Caco-2 (cell line): Measurements from ENCODE around the gene GMPPB. TPM values are rescaled to one million over a fixed set of nuclear protein-coding genes. Genes with fewer than 3 reads are reported as not detected.

Experiments used
- BruUV-seq: library from RNA; stranded (reverse); fragments of 400-500 nt; replicated peaks from 2 replicates; lab custom pipeline; 2021; lab: Mats Ljungman, UMichigan
- CTCF ChIA-PET: fragments of 300-600 bp; sonication (Branson Sonifier 250); formaldehyde crosslinking; loops from one replicate; lab custom pipeline; 2022; ENCODE audit warnings: antibody characterized with exemption; lab: Charles Lee
- POLR2A ChIA-PET: fragments of 300-600 bp; sonication (Branson Sonifier 250); formaldehyde crosslinking; loops from one replicate; lab custom pipeline; 2022; ENCODE audit warnings: antibody characterized with exemption; lab: Charles Lee
- DNase-seq, 2 experiments: peaks; one replicate each; pipeline versions ENCODE4 v3.0.0 to v3.0.0-alpha.2; 2020 to 2022
- H3K27me3 ChIP-seq: replicated peaks from 2 replicates; pipeline ENCODE4 v1.6.0; 2011; ENCODE audit warnings: low read length; ENCODE audit not compliant: control insufficient read depth, insufficient read depth
- H3K36me3 ChIP-seq: 2 replicates; pipeline ENCODE4 v1.5.1; 2011; ENCODE audit warnings: low read length; ENCODE audit not compliant: control insufficient read depth, insufficient read depth
- H3K4me1 ChIP-seq: fragments of 250-450 bp; sonication (Bioruptor Pico); 2 replicates; pipeline ENCODE4 v1.5.1; 2020; ENCODE audit warnings: mild to moderate bottlenecking
- H3K4me3 ChIP-seq: 2 replicates; pipeline ENCODE4 v1.5.1; 2011; ENCODE audit warnings: low read depth, mild to moderate bottlenecking, control low read depth, low read length
- H3K9me3 ChIP-seq: fragments of 250-450 bp; sonication (Bioruptor Pico); 2 replicates; pipeline ENCODE4 v1.5.1; 2020; ENCODE audit warnings: mild to moderate bottlenecking, moderate library complexity
- H3K27ac Mint-ChIP-seq: one replicate; pipeline ENCODE4 v1.8.0; 2022; ENCODE audit warnings: mixed read lengths; ENCODE audit not compliant: unreplicated experiment
- H3K27me3 Mint-ChIP-seq: one replicate; pipeline ENCODE4 v1.8.0; 2022; ENCODE audit warnings: mixed read lengths; ENCODE audit not compliant: insufficient read depth, unreplicated experiment
- H3K36me3 Mint-ChIP-seq: one replicate; pipeline ENCODE4 v1.8.0; 2022; ENCODE audit warnings: mild to moderate bottlenecking, mixed read lengths; ENCODE audit not compliant: insufficient read depth, unreplicated experiment
- H3K4me1 Mint-ChIP-seq: one replicate; pipeline ENCODE4 v1.8.0; 2022; ENCODE audit warnings: low read depth, mixed read lengths; ENCODE audit not compliant: unreplicated experiment
- H3K4me3 Mint-ChIP-seq: one replicate; pipeline ENCODE4 v1.8.0; 2022; ENCODE audit warnings: mild to moderate bottlenecking, moderate library complexity, mixed read lengths; ENCODE audit not compliant: unreplicated experiment
- H3K9me3 Mint-ChIP-seq: one replicate; pipeline ENCODE4 v1.8.0; 2022; ENCODE audit warnings: mixed read lengths; ENCODE audit not compliant: unreplicated experiment
- CTCF ChIP-seq, 2 experiments: fragments of 200-600 bp in 1 of 2; IDR thresholded peaks; 1 replicate in 1 of 2; 2 replicates in 1 of 2; pipeline versions ENCODE4 v1.5.1 to v1.8.0; 2011 to 2022; ENCODE audit warnings: antibody characterized with exemption in 1 of 2, control low read depth in 1 of 2, inconsistent platforms in 1 of 2, low read depth in 1 of 2, low read length in 1 of 2, mild to moderate bottlenecking in 1 of 2, moderate library complexity in 1 of 2; ENCODE audit not compliant: insufficient read depth in 1 of 2, severe bottlenecking in 1 of 2, unreplicated experiment in 1 of 2
- intact Hi-C: fragments of 100-400 bp; cut with micrococcal nuclease; formaldehyde crosslinking; loops from one replicate; pipeline ENCODE4 v1.10.0; 2022; ENCODE audit not compliant: unreplicated experiment
- total RNA-seq: library from RNA; stranded (reverse); gene quantifications from 2 replicates; pipeline ENCODE4 v1.2.3, GENCODE V29; 2022

GMPPB gene
- total RNA-seq, 1 experiment from 2014 or later, result 26.5 TPM

GRCh38 chr3:49769926-49770325 is 46.2 kb upstream of the GMPPB start:
- Mint-ChIP-seq H3K4me3 (no peak overlapping the region), H3K27ac (no peak overlapping the region), H3K4me1 (no peaks in the 10 kb centered on the region), H3K27me3 (no peaks in the 10 kb centered on the region), H3K9me3 (no peaks in the 10 kb centered on the region), H3K36me3 (peaks cover 25% of the 10 kb centered on the region)
- Histone ChIP-seq H3K4me3 (no peak overlapping the region), H3K36me3 (no peaks in the 10 kb centered on the region), H3K27me3 (no peaks in the 10 kb centered on the region), H3K9me3 (no peaks in the 10 kb centered on the region), H3K4me1 (no peaks in the 10 kb centered on the region)
- POLR2A ChIA-PET, result no interaction called here
- DNase-seq, result no peak
- TF ChIP-seq CTCF (IDR thresholded peaks at IDR 0.05; ENCODE audit: insufficient read depth in 1 of 2, low read depth in 1 of 2, low read length in 1 of 2, severe bottlenecking in 1 of 2, unreplicated experiment in 1 of 2), result no peak
- no TSS peak for BruUV-seq
- CTCF ChIA-PET, result no interaction called here
- intact Hi-C loops, result no loop called here

DNA sequence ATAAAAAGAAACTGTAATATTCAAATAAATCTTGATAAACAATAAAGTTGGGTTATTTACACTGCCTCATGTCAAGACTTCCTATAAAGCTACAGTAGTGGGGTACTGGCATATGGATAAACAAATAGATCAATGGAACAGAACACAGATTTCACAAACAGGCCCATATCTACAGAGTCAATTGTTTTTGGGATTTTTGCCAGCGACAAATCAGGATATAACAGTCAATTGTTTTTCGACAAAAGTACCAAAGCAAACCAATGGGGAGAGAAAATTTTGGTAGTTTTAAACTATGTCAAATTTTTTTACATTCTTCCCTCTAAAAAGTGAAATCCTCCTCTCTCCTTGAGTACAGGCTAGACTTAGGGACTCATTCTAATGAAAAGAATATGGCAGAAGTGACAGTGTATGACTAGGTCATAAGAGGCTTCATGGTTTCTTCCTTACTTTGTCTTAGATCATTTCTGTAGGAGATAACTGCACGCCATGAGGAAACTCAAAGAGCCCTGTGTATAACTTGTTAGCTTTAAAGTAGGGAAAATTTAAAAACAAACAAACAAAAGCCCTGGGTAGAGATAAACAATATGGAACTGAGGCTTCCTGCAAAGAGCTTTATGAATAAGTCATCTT is 45.6 kb upstream of the GMPPB start:
- POLR2A ChIA-PET, result no interaction called here
- intact Hi-C loops, result no loop called here
- Mint-ChIP-seq H3K4me3 (no peak overlapping the region), H3K9me3 (no peaks in the 10 kb centered on the region), H3K4me1 (no peaks in the 10 kb centered on the region), H3K27me3 (no peaks in the 10 kb centered on the region), H3K27ac (no peak overlapping the region), H3K36me3 (peaks cover 30% of the 10 kb centered on the region)
- H3K4me1 ChIP-seq, result no peaks in the 10 kb centered on the region
- CTCF ChIA-PET, result no interaction called here
- H3K9me3 ChIP-seq, result no peaks in the 10 kb centered on the region
- no peaks in the 10 kb centered on the region for H3K36me3 ChIP-seq
- no peak for TF ChIP-seq CTCF (IDR thresholded peaks at IDR 0.05; ENCODE audit: insufficient read depth in 1 of 2, low read depth in 1 of 2, low read length in 1 of 2, severe bottlenecking in 1 of 2, unreplicated experiment in 1 of 2)
- H3K4me3 ChIP-seq, result no peak overlapping the region
- BruUV-seq, result no TSS peak
- H3K27me3 ChIP-seq, result no peaks in the 10 kb centered on the region
- DNase-seq, result no peak

GRCh38 chr3:49763981-49764380 is 40.2 kb upstream of the GMPPB start:
- H3K9me3 Mint-ChIP-seq, result no peaks in the 10 kb centered on the region
- CTCF ChIA-PET, result no interaction called here
- no TSS peak for BruUV-seq
- no peaks in the 10 kb centered on the region for H3K4me1 ChIP-seq
- POLR2A ChIA-PET, result no interaction called here
- H3K4me3 ChIP-seq, result no peak overlapping the region
- DNase-seq, result no peak
- intact Hi-C loops, result no loop called here
- no peaks in the 10 kb centered on the region for H3K4me1 Mint-ChIP-seq
- H3K4me3 Mint-ChIP-seq, result no peak overlapping the region
- H3K27me3 Mint-ChIP-seq, result no peaks in the 10 kb centered on the region
- TF ChIP-seq CTCF (IDR thresholded peaks at IDR 0.05; ENCODE audit: insufficient read depth in 1 of 2, low read depth in 1 of 2, low read length in 1 of 2, severe bottlenecking in 1 of 2, unreplicated experiment in 1 of 2), result no peak
- H3K27ac Mint-ChIP-seq, result no peak overlapping the region
- peaks cover 34% of the 10 kb centered on the region for H3K36me3 Mint-ChIP-seq
- no peaks in the 10 kb centered on the region for H3K36me3 ChIP-seq
- H3K9me3 ChIP-seq, result no peaks in the 10 kb centered on the region
- H3K27me3 ChIP-seq, result no peaks in the 10 kb centered on the region
